T-helper 17 cell (primary cell): ENCODE results near the gene CITED1. TPM values are rescaled to one million over a fixed set of nuclear protein-coding genes. Genes with fewer than 3 reads are reported as not detected.
A peak's percentile ranks its signal among the peaks of the same experiment; 100 is the strongest.
"Not testable (repeated sequence)": the region's sequence is repeated elsewhere in the genome, so short reads cannot be mapped to it uniquely, and the experiment has no call there.

Source experiments
- ATAC-seq: fragments of 150-1000 bp; cut with Tn5 transposase; 2 replicates; pipeline ENCODE4 v1.10.0; 2021; ENCODE audit warnings: mild to moderate bottlenecking, moderate library complexity
- DNase-seq, 3 donors: peaks; one replicate each; pipeline versions ENCODE4 v3.0.0 to v3.0.0-alpha.2; 2020 to 2021
- H3K9me3 ChIP-seq: one replicate; pipeline ENCODE4 v1.7.0; 2013; ENCODE audit warnings: low read length, mild to moderate bottlenecking; ENCODE audit not compliant: control insufficient read depth, poor library complexity, severe bottlenecking
- H3K27ac Mint-ChIP-seq: one replicate; pipeline ENCODE4 v1.8.0; 2022; ENCODE audit warnings: mild to moderate bottlenecking, moderate library complexity, mixed read lengths
- H3K27me3 Mint-ChIP-seq: one replicate; pipeline ENCODE4 v1.8.0; 2022; ENCODE audit warnings: mixed read lengths
- H3K36me3 Mint-ChIP-seq: one replicate; pipeline ENCODE4 v1.8.0; 2022; ENCODE audit warnings: low read depth, mixed read lengths
- H3K4me1 Mint-ChIP-seq: one replicate; pipeline ENCODE4 v1.8.0; 2022; ENCODE audit warnings: mild to moderate bottlenecking, mixed read lengths
- H3K4me3 Mint-ChIP-seq: one replicate; pipeline ENCODE4 v1.8.0; 2022; ENCODE audit warnings: mild to moderate bottlenecking, moderate library complexity, mixed read lengths
- total RNA-seq, 4 donors: library from RNA in 2 of 4; stranded (reverse) in 2 of 4; gene quantifications; one replicate each; pipeline ENCODE4 v1.2.3 and lab custom pipeline; 2022 to 2026

CITED1 gene
- total RNA-seq: 1 to 10 TPM in 1 of 2 donors, not detected in 1; 1.5 TPM
- total RNA-seq (lab: John Stamatoyannopoulos, UW): 0 to 0.12 reads per million in 2 donors

- no peaks in the 10 kb centered on the region for H3K9me3 ChIP-seq
- Mint-ChIP-seq H3K27me3 (peaks cover 47% of the 10 kb centered on the region), H3K27ac (no peak within 1 kb of the TSS), H3K36me3 (no peaks in the 10 kb centered on the region), H3K4me1 (peaks cover 14% of the 10 kb centered on the region), H3K4me3 (peak within 1 kb of the TSS; percentile 91)
- DNase-seq: peak in 1 of 3 donors; percentile 14
- ATAC-seq: peak; percentile 32
Measured at GRCh38 chrX:72305286-72306084, at the start of gene CITED1. Gene CITED1, minus strand, starts transcription at chrX:72305914. Its CDS starts 3,045 bp downstream, at chrX:72302869.

GRCh38 chrX:72352786-72353185 is 47.1 kb upstream of the CITED1 start:
- no peaks in the 10 kb centered on the region for H3K4me1 Mint-ChIP-seq
- no peak for DNase-seq
- H3K4me3 Mint-ChIP-seq: no peak overlapping the region
- no peak overlapping the region for H3K27ac Mint-ChIP-seq
- ATAC-seq: no peak
- H3K27me3 Mint-ChIP-seq: no peaks in the 10 kb centered on the region
- H3K9me3 ChIP-seq: no peaks in the 10 kb centered on the region
- H3K36me3 Mint-ChIP-seq: peaks cover 17% of the 10 kb centered on the region

GRCh38 chrX:72351606-72352334 is 46.1 kb upstream of the CITED1 start:
- Mint-ChIP-seq H3K4me1 (no peaks in the 10 kb centered on the region), H3K4me3 (peak overlapping the region; percentile 25), H3K36me3 (peaks cover 17% of the 10 kb centered on the region), H3K27ac (no peak overlapping the region), H3K27me3 (no peaks in the 10 kb centered on the region)
- no peaks in the 10 kb centered on the region for H3K9me3 ChIP-seq
- ATAC-seq: no peak
- DNase-seq: no peak

- no peak overlapping the region for H3K4me3 Mint-ChIP-seq
- no peaks in the 10 kb centered on the region for H3K9me3 ChIP-seq
- ATAC-seq (no peak), DNase-seq (no peak)
- no peaks in the 10 kb centered on the region for H3K4me1 Mint-ChIP-seq
- H3K27ac Mint-ChIP-seq: peak overlapping the region; percentile 29
- H3K27me3 Mint-ChIP-seq: no peaks in the 10 kb centered on the region
- peaks cover 14% of the 10 kb centered on the region for H3K36me3 Mint-ChIP-seq
Measured at GRCh38 chrX:72349190-72349589, 43.5 kb upstream of the CITED1 start.

- no peaks in the 10 kb centered on the region for H3K9me3 ChIP-seq
- no peak for ATAC-seq
- Mint-ChIP-seq H3K27me3 (no peaks in the 10 kb centered on the region), H3K4me3 (no peak overlapping the region), H3K27ac (no peak overlapping the region), H3K4me1 (no peaks in the 10 kb centered on the region), H3K36me3 (peaks cover 14% of the 10 kb centered on the region)
- DNase-seq: no peak
Measured at GRCh38 chrX:72348247-72348979, 42.7 kb upstream of the CITED1 start.

GRCh38 chrX:72347366-72347765 is 41.7 kb upstream of the CITED1 start:
- Mint-ChIP-seq H3K27me3 (no peaks in the 10 kb centered on the region), H3K36me3 (peaks cover 14% of the 10 kb centered on the region), H3K4me3 (no peak overlapping the region), H3K27ac (no peak overlapping the region), H3K4me1 (no peaks in the 10 kb centered on the region)
- no peaks in the 10 kb centered on the region for H3K9me3 ChIP-seq
- DNase-seq (no peak), ATAC-seq (no peak)

GRCh38 chrX:72346302-72346949 is 40.7 kb upstream of the CITED1 start:
- Mint-ChIP-seq H3K4me1 (no peaks in the 10 kb centered on the region), H3K4me3 (no peak overlapping the region), H3K36me3 (peaks cover 10% of the 10 kb centered on the region), H3K27me3 (no peaks in the 10 kb centered on the region), H3K27ac (no peak overlapping the region)
- ATAC-seq: no peak
- no peaks in the 10 kb centered on the region for H3K9me3 ChIP-seq
- DNase-seq: no peak

- ATAC-seq: no peak
- no peaks in the 10 kb centered on the region for H3K27me3 Mint-ChIP-seq
- H3K36me3 Mint-ChIP-seq: peaks cover 7% of the 10 kb centered on the region
- H3K4me1 Mint-ChIP-seq: peaks cover 2% of the 10 kb centered on the region
- DNase-seq: no peak
- no peak overlapping the region for H3K4me3 Mint-ChIP-seq
- no peak overlapping the region for H3K27ac Mint-ChIP-seq
- H3K9me3 ChIP-seq: no peaks in the 10 kb centered on the region
Measured at GRCh38 chrX:72340626-72341025, 34.9 kb upstream of the CITED1 start.

- H3K4me3 Mint-ChIP-seq: no peak overlapping the region
- no peak overlapping the region for H3K27ac Mint-ChIP-seq
- no peaks in the 10 kb centered on the region for H3K27me3 Mint-ChIP-seq
- DNase-seq: no peak
- peaks cover 2% of the 10 kb centered on the region for H3K4me1 Mint-ChIP-seq
- no peaks in the 10 kb centered on the region for H3K9me3 ChIP-seq
- ATAC-seq: no peak
- H3K36me3 Mint-ChIP-seq: peaks cover 7% of the 10 kb centered on the region
Measured at GRCh38 chrX:72340041-72340440, 34.3 kb upstream of the CITED1 start.

GRCh38 chrX:72330131-72330530 is 24.4 kb upstream of the CITED1 start:
- H3K9me3 ChIP-seq: no peaks in the 10 kb centered on the region
- peak overlapping the region; percentile 6 for H3K27ac Mint-ChIP-seq
- H3K4me3 Mint-ChIP-seq: no peak overlapping the region
- peaks cover 2% of the 10 kb centered on the region for H3K4me1 Mint-ChIP-seq
- H3K36me3 Mint-ChIP-seq: peaks cover 5% of the 10 kb centered on the region
- no peak for ATAC-seq
- no peak for DNase-seq
- no peaks in the 10 kb centered on the region for H3K27me3 Mint-ChIP-seq

GRCh38 chrX:72326605-72327300 is 21.0 kb upstream of the CITED1 start:
- Mint-ChIP-seq H3K36me3 (peaks cover 2% of the 10 kb centered on the region), H3K27ac (no peak overlapping the region), H3K4me3 (no peak overlapping the region), H3K4me1 (peaks cover 2% of the 10 kb centered on the region), H3K27me3 (no peaks in the 10 kb centered on the region)
- ATAC-seq: no peak
- no peaks in the 10 kb centered on the region for H3K9me3 ChIP-seq
- DNase-seq: no peak

- not testable (repeated sequence) for DNase-seq, H3K36me3 Mint-ChIP-seq, H3K9me3 ChIP-seq, H3K4me1 Mint-ChIP-seq, ATAC-seq, H3K27me3 Mint-ChIP-seq, H3K27ac Mint-ChIP-seq, H3K4me3 Mint-ChIP-seq
Measured at GRCh38 chrX:72319651-72320050, 13.9 kb upstream of the CITED1 start.
